Panc1 (cell line): Measurements from ENCODE around the gene BEND3. TPM values are rescaled to one million over a fixed set of nuclear protein-coding genes. Genes with fewer than 3 reads are reported as not detected.

Source experiments
- ATAC-seq: fragments of 200-7000 bp; cut with Tn5 transposase; 2 replicates; pipeline ENCODE4 v1.9.1; 2020; ENCODE audit warnings: mild to moderate bottlenecking, moderate library complexity
- BruUV-seq: library from RNA; stranded (reverse); fragments of 400-500 nt; replicated peaks from 2 replicates; lab custom pipeline; 2021; lab: Mats Ljungman, UMichigan
- CTCF ChIA-PET: fragments of 300-600 bp; sonication (Branson Sonifier 250); formaldehyde crosslinking; loops from one replicate; lab custom pipeline; 2022; ENCODE audit warnings: antibody characterized with exemption; lab: Charles Lee
- POLR2A ChIA-PET: fragments of 300-600 bp; sonication (Branson Sonifier 250); formaldehyde crosslinking; loops from one replicate; lab custom pipeline; 2022; ENCODE audit warnings: antibody characterized with exemption; lab: Charles Lee
- DNase-seq: peaks from one replicate; pipeline ENCODE4 v3.0.0-alpha.2; 2010; ENCODE audit warnings: low read depth, low spot score
- H3K27ac ChIP-seq: 2 replicates; pipeline ENCODE4 v1.5.1; 2011; ENCODE audit warnings: mild to moderate bottlenecking, low read length, inconsistent platforms
- H3K27me3 ChIP-seq: fragments of 200-500 bp; sonication (Bioruptor generic); 2 replicates; pipeline ENCODE4 v1.6.0; 2014; ENCODE audit warnings: low read length, inconsistent platforms; ENCODE audit not compliant: control insufficient read depth, insufficient read depth
- H3K36me3 ChIP-seq: fragments of 200-500 bp; sonication (Bioruptor generic); 2 replicates; pipeline ENCODE4 v1.5.1; 2014; ENCODE audit warnings: inconsistent platforms, mild to moderate bottlenecking, low read length, moderate library complexity; ENCODE audit not compliant: control insufficient read depth, insufficient read depth
- H3K4me1 ChIP-seq: 2 replicates; pipeline ENCODE4 v1.5.1; 2011; ENCODE audit warnings: inconsistent platforms, mild to moderate bottlenecking, low read length, moderate library complexity; ENCODE audit not compliant: control insufficient read depth, insufficient read depth
- H3K4me3 ChIP-seq, 2 experiments: 2 replicates each; pipeline ENCODE4 v1.5.1; 2011 to 2012; ENCODE audit warnings: low read depth in 2 of 2, low read length in 2 of 2, mild to moderate bottlenecking in 2 of 2, inconsistent platforms in 1 of 2, moderate library complexity in 1 of 2
- H3K9me3 ChIP-seq: fragments of 200-500 bp; sonication (Bioruptor generic); 2 replicates; pipeline ENCODE4 v1.5.1; 2014; ENCODE audit warnings: low read depth, mild to moderate bottlenecking, inconsistent platforms, low read length, moderate library complexity; ENCODE audit not compliant: control insufficient read depth, insufficient read depth
- POLR2AphosphoS5 ChIP-seq: IDR thresholded peaks from 2 replicates; pipeline ENCODE4 v1.6.1; 2012; ENCODE audit warnings: mild to moderate bottlenecking, low read depth, low read length, moderate library complexity
- SIN3A ChIP-seq: IDR thresholded peaks from 2 replicates; pipeline ENCODE4 v1.6.1; 2012; ENCODE audit warnings: low read depth, mild to moderate bottlenecking, low read length, moderate library complexity, borderline replicate concordance; ENCODE audit not compliant: insufficient read depth
- TCF7L2 ChIP-seq: IDR thresholded peaks from 2 replicates; pipeline ENCODE4 v1.6.1; 2011; ENCODE audit warnings: mild to moderate bottlenecking, low read depth, low read length, inconsistent platforms
- in situ Hi-C: cut with HindIII; loops from 2 replicates; pipeline ENCODE4 v1.10.0; 2016; ENCODE audit warnings: low sequenced_read_pairs, low pct_unique_long_range_greater_than_20kb
- intact Hi-C: fragments of 100-400 bp; cut with micrococcal nuclease; formaldehyde crosslinking; loops from one replicate; pipeline ENCODE4 v1.10.0; 2022; ENCODE audit not compliant: unreplicated experiment
- total RNA-seq: library from RNA; stranded (reverse); gene quantifications from one replicate; pipeline ENCODE4 v1.2.1, GENCODE V29; 2021; ENCODE audit not compliant: unreplicated experiment
- TF ChIP-seq, protein P1 (sequence below), 2 experiments: IDR thresholded peaks; 2 replicates each; pipeline ENCODE4 v1.6.1; 2011 to 2012; ENCODE audit warnings: low read depth in 2 of 2, control low read depth in 1 of 2, low read length in 1 of 2, mild to moderate bottlenecking in 1 of 2, moderate library complexity in 1 of 2; ENCODE audit not compliant: insufficient read depth in 1 of 2
- TF ChIP-seq, protein P2 (sequence below): fragments of 450-650 bp; IDR thresholded peaks from 2 replicates; pipeline ENCODE4 v1.5.1; 2017; ENCODE audit warnings: mild to moderate bottlenecking

Gene BEND3
- total RNA-seq, 1 experiment from 2014 or later, result 9.9 TPM

DNA sequence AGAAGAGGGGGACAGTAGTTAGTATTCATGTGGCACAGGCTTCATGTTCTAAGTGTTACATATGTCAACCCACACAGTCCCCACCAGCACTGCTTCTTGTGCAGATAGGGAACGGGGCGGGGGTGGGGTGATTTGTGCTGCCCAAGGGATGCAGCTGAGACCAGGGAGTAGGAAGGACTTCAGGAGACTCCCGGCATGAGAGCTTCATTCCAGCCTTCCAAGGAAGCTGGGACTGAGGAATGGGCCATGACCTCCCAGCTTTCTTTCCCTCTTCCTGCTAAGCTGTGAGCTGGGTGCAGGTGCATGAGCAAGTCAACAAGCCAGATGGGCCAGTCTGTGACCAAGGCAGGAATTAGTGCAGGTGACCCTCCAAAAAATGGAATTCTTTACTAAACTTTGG, 9.2 kb downstream of the BEND3 start:
- CTCF ChIA-PET, result no interaction called here
- no TSS peak for BruUV-seq
- TF ChIP-seq SIN3A, result no peak
- no peak for TF ChIP-seq TCF7L2
- TF ChIP-seq, protein P1, sequence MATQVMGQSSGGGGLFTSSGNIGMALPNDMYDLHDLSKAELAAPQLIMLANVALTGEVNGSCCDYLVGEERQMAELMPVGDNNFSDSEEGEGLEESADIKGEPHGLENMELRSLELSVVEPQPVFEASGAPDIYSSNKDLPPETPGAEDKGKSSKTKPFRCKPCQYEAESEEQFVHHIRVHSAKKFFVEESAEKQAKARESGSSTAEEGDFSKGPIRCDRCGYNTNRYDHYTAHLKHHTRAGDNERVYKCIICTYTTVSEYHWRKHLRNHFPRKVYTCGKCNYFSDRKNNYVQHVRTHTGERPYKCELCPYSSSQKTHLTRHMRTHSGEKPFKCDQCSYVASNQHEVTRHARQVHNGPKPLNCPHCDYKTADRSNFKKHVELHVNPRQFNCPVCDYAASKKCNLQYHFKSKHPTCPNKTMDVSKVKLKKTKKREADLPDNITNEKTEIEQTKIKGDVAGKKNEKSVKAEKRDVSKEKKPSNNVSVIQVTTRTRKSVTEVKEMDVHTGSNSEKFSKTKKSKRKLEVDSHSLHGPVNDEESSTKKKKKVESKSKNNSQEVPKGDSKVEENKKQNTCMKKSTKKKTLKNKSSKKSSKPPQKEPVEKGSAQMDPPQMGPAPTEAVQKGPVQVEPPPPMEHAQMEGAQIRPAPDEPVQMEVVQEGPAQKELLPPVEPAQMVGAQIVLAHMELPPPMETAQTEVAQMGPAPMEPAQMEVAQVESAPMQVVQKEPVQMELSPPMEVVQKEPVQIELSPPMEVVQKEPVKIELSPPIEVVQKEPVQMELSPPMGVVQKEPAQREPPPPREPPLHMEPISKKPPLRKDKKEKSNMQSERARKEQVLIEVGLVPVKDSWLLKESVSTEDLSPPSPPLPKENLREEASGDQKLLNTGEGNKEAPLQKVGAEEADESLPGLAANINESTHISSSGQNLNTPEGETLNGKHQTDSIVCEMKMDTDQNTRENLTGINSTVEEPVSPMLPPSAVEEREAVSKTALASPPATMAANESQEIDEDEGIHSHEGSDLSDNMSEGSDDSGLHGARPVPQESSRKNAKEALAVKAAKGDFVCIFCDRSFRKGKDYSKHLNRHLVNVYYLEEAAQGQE (IDR thresholded peaks at IDR 0.05; ENCODE audit: insufficient read depth in 1 of 2, low read depth in 2 of 2, low read length in 1 of 2), result no peak
- TF ChIP-seq, protein P2, sequence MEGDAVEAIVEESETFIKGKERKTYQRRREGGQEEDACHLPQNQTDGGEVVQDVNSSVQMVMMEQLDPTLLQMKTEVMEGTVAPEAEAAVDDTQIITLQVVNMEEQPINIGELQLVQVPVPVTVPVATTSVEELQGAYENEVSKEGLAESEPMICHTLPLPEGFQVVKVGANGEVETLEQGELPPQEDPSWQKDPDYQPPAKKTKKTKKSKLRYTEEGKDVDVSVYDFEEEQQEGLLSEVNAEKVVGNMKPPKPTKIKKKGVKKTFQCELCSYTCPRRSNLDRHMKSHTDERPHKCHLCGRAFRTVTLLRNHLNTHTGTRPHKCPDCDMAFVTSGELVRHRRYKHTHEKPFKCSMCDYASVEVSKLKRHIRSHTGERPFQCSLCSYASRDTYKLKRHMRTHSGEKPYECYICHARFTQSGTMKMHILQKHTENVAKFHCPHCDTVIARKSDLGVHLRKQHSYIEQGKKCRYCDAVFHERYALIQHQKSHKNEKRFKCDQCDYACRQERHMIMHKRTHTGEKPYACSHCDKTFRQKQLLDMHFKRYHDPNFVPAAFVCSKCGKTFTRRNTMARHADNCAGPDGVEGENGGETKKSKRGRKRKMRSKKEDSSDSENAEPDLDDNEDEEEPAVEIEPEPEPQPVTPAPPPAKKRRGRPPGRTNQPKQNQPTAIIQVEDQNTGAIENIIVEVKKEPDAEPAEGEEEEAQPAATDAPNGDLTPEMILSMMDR, result no peak
- TF ChIP-seq POLR2AphosphoS5, result no peak

DNA sequence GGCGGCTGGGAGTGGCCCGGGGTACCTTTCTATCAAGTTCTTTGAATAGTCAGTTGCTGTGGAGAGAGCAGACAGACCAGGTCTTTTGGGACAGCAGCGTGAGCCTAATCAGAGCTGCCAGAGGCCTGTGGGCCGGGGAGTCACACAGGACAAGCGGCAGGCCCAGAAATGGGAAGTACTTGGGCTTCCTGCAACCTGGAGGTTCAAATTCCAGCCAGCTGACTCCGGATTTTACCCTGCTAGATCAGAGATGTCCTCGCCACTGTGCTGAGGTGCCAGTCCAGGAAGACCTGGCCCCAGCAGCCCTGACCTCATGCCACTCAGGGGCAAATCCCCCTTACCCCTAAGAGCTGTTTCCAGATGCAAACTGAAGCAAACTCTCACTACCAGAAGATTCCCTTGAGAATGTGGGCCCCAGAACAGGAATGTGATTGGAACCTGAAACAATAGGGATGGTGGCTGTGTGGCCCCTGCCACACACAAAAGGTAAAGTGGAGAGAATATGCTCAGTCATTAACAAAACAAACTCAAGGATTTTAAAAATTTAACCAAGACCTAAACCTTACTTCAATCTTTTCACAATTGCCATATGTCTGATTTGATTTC, 9.7 kb downstream of the BEND3 start:
- intact Hi-C loops, result no loop called here
- BruUV-seq, result no TSS peak
- in situ Hi-C loops, result no loop called here
- Histone ChIP-seq H3K27me3 (no peaks in the 10 kb centered on the region), H3K27ac (no peak overlapping the region), H3K4me1 (no peaks in the 10 kb centered on the region), H3K4me3 (no peak overlapping the region), H3K36me3 (no peaks in the 10 kb centered on the region), H3K9me3 (no peaks in the 10 kb centered on the region)
- CTCF ChIA-PET, result no interaction called here
- POLR2A ChIA-PET, result no interaction called here
- no peak for TF ChIP-seq SIN3A
- ATAC-seq (0 out of 2 replicates have a peak, but pooled peaks have one; percentile 31), DNase-seq (no peak)

More for the DNA sequence above, 9.2 kb downstream of the BEND3 start:
- in situ Hi-C loops, result no loop called here
- H3K9me3 ChIP-seq, result no peaks in the 10 kb centered on the region
- POLR2A ChIA-PET, result no interaction called here
- ATAC-seq (no peak), DNase-seq (no peak)
- H3K36me3 ChIP-seq, result no peaks in the 10 kb centered on the region
- intact Hi-C loops, result no loop called here
- H3K27ac ChIP-seq, result no peak overlapping the region
- H3K4me3 ChIP-seq, result no peak overlapping the region
- H3K27me3 ChIP-seq, result no peaks in the 10 kb centered on the region
- H3K4me1 ChIP-seq, result no peaks in the 10 kb centered on the region

DNA sequence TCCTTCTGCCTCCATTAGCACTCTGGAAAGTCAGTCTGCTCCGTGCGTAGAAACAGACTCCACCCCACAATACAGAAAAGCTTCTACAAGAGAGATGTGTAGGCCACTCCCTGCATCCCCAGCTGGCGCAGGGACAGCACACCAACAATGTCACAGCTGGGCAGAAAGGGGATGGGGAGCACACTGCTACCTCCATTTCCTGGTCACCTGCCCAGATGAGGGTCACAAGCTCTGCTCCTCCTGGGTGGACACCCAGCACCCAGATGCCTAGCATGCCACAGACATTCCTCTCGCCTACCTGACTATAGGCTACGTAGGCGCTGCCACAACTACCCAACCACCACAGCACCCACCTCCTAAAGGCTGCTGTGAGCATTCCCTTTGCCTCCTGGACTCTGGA, 12.2 kb downstream of the BEND3 start:
- in situ Hi-C loops, result no loop called here
- TF ChIP-seq POLR2AphosphoS5 (no peak), SIN3A (no peak), TCF7L2 (no peak)
- TF ChIP-seq, protein P2, result no peak
- TF ChIP-seq, protein P1 (IDR thresholded peaks at IDR 0.05; ENCODE audit: insufficient read depth in 1 of 2, low read depth in 2 of 2, low read length in 1 of 2), result no peak
- DNase-seq (no peak), ATAC-seq (no peak)
- ChIA-PET POLR2A (no interaction called here), CTCF (no interaction called here)
- Histone ChIP-seq H3K9me3 (no peaks in the 10 kb centered on the region), H3K36me3 (no peaks in the 10 kb centered on the region), H3K27me3 (no peaks in the 10 kb centered on the region), H3K4me3 (no peak overlapping the region), H3K4me1 (no peaks in the 10 kb centered on the region), H3K27ac (no peak overlapping the region)
- no TSS peak for BruUV-seq
- intact Hi-C loops, result no loop called here
